ENCODE measurements around the gene TP53INP2.

- TF ChIP-seq, protein P1, sequence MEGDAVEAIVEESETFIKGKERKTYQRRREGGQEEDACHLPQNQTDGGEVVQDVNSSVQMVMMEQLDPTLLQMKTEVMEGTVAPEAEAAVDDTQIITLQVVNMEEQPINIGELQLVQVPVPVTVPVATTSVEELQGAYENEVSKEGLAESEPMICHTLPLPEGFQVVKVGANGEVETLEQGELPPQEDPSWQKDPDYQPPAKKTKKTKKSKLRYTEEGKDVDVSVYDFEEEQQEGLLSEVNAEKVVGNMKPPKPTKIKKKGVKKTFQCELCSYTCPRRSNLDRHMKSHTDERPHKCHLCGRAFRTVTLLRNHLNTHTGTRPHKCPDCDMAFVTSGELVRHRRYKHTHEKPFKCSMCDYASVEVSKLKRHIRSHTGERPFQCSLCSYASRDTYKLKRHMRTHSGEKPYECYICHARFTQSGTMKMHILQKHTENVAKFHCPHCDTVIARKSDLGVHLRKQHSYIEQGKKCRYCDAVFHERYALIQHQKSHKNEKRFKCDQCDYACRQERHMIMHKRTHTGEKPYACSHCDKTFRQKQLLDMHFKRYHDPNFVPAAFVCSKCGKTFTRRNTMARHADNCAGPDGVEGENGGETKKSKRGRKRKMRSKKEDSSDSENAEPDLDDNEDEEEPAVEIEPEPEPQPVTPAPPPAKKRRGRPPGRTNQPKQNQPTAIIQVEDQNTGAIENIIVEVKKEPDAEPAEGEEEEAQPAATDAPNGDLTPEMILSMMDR (conservative IDR thresholded peaks at IDR 0.05): no peak
- TF ChIP-seq EZH2 (IDR thresholded peaks at IDR 0.05; ENCODE audit: low read depth): no peak
Measured at GRCh38 chr20:34762031-34762555, 57.9 kb downstream of the TP53INP2 start.

Measured in PC-9 (cell line).